Neutrophil (primary cell): ENCODE measurements around the gene MAP4.

ENCODE experiments used
- H3K27ac ChIP-seq: fragments of 200-600 bp; sonication (generic); 2 replicates; pipeline ENCODE4 v1.5.1; 2016; ENCODE audit warnings: mild to moderate bottlenecking, moderate library complexity
- H3K27me3 ChIP-seq: fragments of 200-600 bp; sonication (generic); 2 replicates; pipeline ENCODE4 v1.6.0; 2016; ENCODE audit warnings: mild to moderate bottlenecking
- H3K36me3 ChIP-seq: fragments of 200-600 bp; sonication (generic); 2 replicates; pipeline ENCODE4 v1.5.1; 2017
- H3K4me1 ChIP-seq, 2 experiments: fragments of 200-600 bp in 1 of 2; sonication (generic) in 1 of 2; 1 replicate in 1 of 2; 2 replicates in 1 of 2; pipeline versions ENCODE4 v1.5.1 to v1.6.1; 2013 to 2016; ENCODE audit warnings: low read depth in 1 of 2, low read length in 1 of 2, mild to moderate bottlenecking in 1 of 2, moderate library complexity in 1 of 2; ENCODE audit not compliant: control insufficient read depth in 1 of 2, insufficient read depth in 1 of 2
- H3K4me3 ChIP-seq, 2 experiments: fragments of 200-600 bp in 1 of 2; sonication (generic) in 1 of 2; 1 replicate in 1 of 2; 2 replicates in 1 of 2; pipeline ENCODE4 v1.5.1; 2013 to 2016; ENCODE audit warnings: low read depth in 1 of 2, low read length in 1 of 2, mild to moderate bottlenecking in 1 of 2, moderate library complexity in 1 of 2
- H3K9me3 ChIP-seq: fragments of 200-600 bp; sonication (generic); 2 replicates; pipeline ENCODE4 v1.5.1; 2016
- TF ChIP-seq, protein P1 (sequence below): fragments of 200-600 bp; sonication (generic); IDR thresholded peaks from 2 replicates; pipeline ENCODE4 v1.5.1; 2016; ENCODE audit warnings: antibody characterized with exemption

The MAP4 gene

DNA sequence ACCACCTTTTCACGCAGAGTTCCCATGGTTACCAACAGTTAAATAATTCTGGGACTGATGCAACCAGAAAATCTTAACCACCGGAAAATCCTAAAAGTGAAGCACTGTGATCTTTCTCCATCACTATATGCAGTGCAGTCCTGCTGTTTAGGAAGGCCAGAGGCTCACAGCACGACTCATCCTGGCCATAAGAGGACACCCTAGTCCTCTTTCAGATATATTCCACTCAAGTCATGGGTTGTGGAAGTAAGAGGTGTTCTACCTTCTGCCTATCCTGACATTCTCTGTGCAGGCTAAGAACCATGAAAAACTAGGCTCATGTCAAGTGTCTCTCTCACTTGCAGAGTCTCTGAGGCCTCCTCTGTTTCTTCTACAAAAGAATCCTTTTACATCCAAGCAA is 146.1 kb downstream of the MAP4 start:
- H3K27ac ChIP-seq: no peak overlapping the region
- no peaks in the 10 kb centered on the region for H3K4me1 ChIP-seq
- H3K27me3 ChIP-seq: no peaks in the 10 kb centered on the region
- peaks cover 70% of the 10 kb centered on the region for H3K36me3 ChIP-seq
- no peak overlapping the region for H3K4me3 ChIP-seq
- TF ChIP-seq, protein P1, sequence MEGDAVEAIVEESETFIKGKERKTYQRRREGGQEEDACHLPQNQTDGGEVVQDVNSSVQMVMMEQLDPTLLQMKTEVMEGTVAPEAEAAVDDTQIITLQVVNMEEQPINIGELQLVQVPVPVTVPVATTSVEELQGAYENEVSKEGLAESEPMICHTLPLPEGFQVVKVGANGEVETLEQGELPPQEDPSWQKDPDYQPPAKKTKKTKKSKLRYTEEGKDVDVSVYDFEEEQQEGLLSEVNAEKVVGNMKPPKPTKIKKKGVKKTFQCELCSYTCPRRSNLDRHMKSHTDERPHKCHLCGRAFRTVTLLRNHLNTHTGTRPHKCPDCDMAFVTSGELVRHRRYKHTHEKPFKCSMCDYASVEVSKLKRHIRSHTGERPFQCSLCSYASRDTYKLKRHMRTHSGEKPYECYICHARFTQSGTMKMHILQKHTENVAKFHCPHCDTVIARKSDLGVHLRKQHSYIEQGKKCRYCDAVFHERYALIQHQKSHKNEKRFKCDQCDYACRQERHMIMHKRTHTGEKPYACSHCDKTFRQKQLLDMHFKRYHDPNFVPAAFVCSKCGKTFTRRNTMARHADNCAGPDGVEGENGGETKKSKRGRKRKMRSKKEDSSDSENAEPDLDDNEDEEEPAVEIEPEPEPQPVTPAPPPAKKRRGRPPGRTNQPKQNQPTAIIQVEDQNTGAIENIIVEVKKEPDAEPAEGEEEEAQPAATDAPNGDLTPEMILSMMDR: no peak
- H3K9me3 ChIP-seq: no peaks in the 10 kb centered on the region

GRCh38 chr3:47868306-47868705 is 147.9 kb downstream of the MAP4 start:
- Histone ChIP-seq H3K27me3 (no peaks in the 10 kb centered on the region), H3K4me1 (no peaks in the 10 kb centered on the region), H3K36me3 (peaks cover 78% of the 10 kb centered on the region), H3K4me3 (no peak overlapping the region), H3K27ac (no peak overlapping the region), H3K9me3 (no peaks in the 10 kb centered on the region)
- TF ChIP-seq, protein P1: no peak

DNA sequence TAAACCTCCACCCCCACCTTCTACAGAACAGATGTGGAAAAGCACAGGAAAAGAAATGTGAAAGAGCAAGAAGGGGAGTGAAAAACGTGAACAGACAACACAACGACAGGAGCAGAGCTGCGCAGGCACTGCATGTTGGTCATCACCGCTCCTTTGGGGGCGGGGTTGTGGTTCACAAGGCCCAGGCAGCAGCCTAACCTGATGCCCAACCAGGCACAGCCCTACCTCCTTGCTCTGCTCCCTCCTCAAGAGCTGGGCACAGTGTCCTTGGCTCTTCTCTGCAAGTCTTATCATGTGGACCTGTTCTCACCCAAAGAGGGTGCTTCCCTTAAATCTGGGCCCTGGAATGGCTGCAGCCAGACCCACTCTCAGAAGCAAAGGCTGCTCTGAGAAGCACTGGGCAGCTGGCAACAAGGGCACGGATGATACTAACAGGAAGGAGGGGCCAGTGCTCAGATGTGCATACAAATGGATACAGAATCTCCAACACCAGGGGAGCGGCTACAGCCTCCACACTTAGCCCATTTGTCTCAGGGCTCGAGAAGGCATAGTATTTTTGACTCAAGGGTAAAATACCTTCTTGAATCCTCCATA is 148.7 kb downstream of the MAP4 start:
- Histone ChIP-seq H3K27me3 (no peaks in the 10 kb centered on the region), H3K4me3 (no peak overlapping the region), H3K36me3 (peaks cover 74% of the 10 kb centered on the region), H3K9me3 (no peaks in the 10 kb centered on the region), H3K4me1 (no peaks in the 10 kb centered on the region), H3K27ac (no peak overlapping the region)
- TF ChIP-seq, protein P1: no peak

DNA sequence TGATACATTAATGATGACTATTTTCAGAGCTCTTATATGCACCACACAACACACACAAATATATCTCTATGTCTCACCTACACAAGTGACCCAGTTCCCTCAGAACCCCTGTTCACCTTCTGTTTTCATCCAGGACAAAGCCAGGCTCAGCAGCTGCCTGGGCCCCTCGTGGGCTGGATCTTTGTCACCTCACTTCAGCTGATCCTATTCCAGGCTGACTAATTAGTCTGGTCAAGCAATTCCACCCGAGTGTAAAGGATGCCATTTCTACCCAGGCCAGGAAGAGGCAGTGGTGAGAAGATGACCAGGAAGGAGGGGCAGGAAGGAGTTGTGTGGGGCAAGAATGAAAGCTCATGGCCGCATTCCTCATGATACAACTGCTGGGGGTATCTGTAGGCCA is 151.0 kb downstream of the MAP4 start:
- H3K4me1 ChIP-seq: no peaks in the 10 kb centered on the region
- no peak overlapping the region for H3K27ac ChIP-seq
- no peak overlapping the region for H3K4me3 ChIP-seq
- H3K36me3 ChIP-seq: peaks cover 54% of the 10 kb centered on the region
- H3K9me3 ChIP-seq: no peaks in the 10 kb centered on the region
- TF ChIP-seq, protein P1: no peak
- H3K27me3 ChIP-seq: no peaks in the 10 kb centered on the region

GRCh38 chr3:47863391-47864128 is 152.7 kb downstream of the MAP4 start:
- H3K36me3 ChIP-seq: peaks cover 47% of the 10 kb centered on the region
- H3K27me3 ChIP-seq: no peaks in the 10 kb centered on the region
- TF ChIP-seq, protein P1: no peak
- H3K4me3 ChIP-seq: no peak overlapping the region
- H3K9me3 ChIP-seq: no peaks in the 10 kb centered on the region
- no peaks in the 10 kb centered on the region for H3K4me1 ChIP-seq
- no peak overlapping the region for H3K27ac ChIP-seq
